ENCODE measurements around the gene ST3GAL3.

The ST3GAL3 gene

GRCh38 chr1:43850591-43851233, 143.4 kb downstream of the ST3GAL3 start:
- DNase-seq (ENCODE audit: low read depth in 2 of 2): no peak

GRCh38 chr1:43851561-43852338, 144.4 kb downstream of the ST3GAL3 start:
- DNase-seq (ENCODE audit: low read depth in 2 of 2): no peak

GRCh38 chr1:43853161-43853921, 146.0 kb downstream of the ST3GAL3 start:
- no peak for DNase-seq (ENCODE audit: low read depth in 2 of 2)

GRCh38 chr1:43854473-43854872, 147.1 kb downstream of the ST3GAL3 start:
- DNase-seq (ENCODE audit: low read depth in 2 of 2): no peak

GRCh38 chr1:43856188-43856587, 148.9 kb downstream of the ST3GAL3 start:
- DNase-seq (ENCODE audit: low read depth in 2 of 2): no peak

- DNase-seq (ENCODE audit: low read depth in 2 of 2): no peak
Measured at GRCh38 chr1:43857163-43857562, 149.8 kb downstream of the ST3GAL3 start.

GRCh38 chr1:43858324-43858723, 151.0 kb downstream of the ST3GAL3 start:
- no peak for DNase-seq (ENCODE audit: low read depth in 2 of 2)

GRCh38 chr1:43861337-43861736, 154.0 kb downstream of the ST3GAL3 start:
- DNase-seq (ENCODE audit: low read depth in 2 of 2): no peak

GRCh38 chr1:43861988-43862735, 154.8 kb downstream of the ST3GAL3 start:
- no peak for DNase-seq (ENCODE audit: low read depth in 2 of 2)

GRCh38 chr1:43864111-43865045, 157.0 kb downstream of the ST3GAL3 start:
- DNase-seq (ENCODE audit: low read depth in 2 of 2): no peak

GRCh38 chr1:43866201-43866600, 158.9 kb downstream of the ST3GAL3 start:
- DNase-seq (ENCODE audit: low read depth in 2 of 2): no peak

- no peak for DNase-seq (ENCODE audit: low read depth in 2 of 2)
Measured at GRCh38 chr1:43867976-43868740, 160.8 kb downstream of the ST3GAL3 start.

- DNase-seq (ENCODE audit: low read depth in 2 of 2): no peak
Measured at GRCh38 chr1:43868741-43869067, 161.4 kb downstream of the ST3GAL3 start.

GRCh38 chr1:43870306-43870705, 163.0 kb downstream of the ST3GAL3 start:
- DNase-seq (ENCODE audit: low read depth in 2 of 2): no peak

- no peak for DNase-seq (ENCODE audit: low read depth in 2 of 2)
Measured at GRCh38 chr1:43871181-43871910, 164.0 kb downstream of the ST3GAL3 start.

- no peak for DNase-seq (ENCODE audit: low read depth in 2 of 2)
Measured at GRCh38 chr1:43872280-43872679, 164.9 kb downstream of the ST3GAL3 start.

- no peak for DNase-seq (ENCODE audit: low read depth in 2 of 2)
Measured at GRCh38 chr1:43873851-43874250, 166.5 kb downstream of the ST3GAL3 start.

- DNase-seq (ENCODE audit: low read depth in 2 of 2): no peak
Measured at GRCh38 chr1:43874716-43875115, 167.4 kb downstream of the ST3GAL3 start.

GRCh38 chr1:43875331-43875730, 168.0 kb downstream of the ST3GAL3 start:
- DNase-seq (ENCODE audit: low read depth in 2 of 2): no peak
